ENCODE data around the gene UBE2H. TPM values are rescaled to one million over a fixed set of nuclear protein-coding genes. Genes with fewer than 3 reads are reported as not detected.

UBE2H gene
- total RNA-seq, 1 experiment from 2014 or later = 75.1 TPM

DNA sequence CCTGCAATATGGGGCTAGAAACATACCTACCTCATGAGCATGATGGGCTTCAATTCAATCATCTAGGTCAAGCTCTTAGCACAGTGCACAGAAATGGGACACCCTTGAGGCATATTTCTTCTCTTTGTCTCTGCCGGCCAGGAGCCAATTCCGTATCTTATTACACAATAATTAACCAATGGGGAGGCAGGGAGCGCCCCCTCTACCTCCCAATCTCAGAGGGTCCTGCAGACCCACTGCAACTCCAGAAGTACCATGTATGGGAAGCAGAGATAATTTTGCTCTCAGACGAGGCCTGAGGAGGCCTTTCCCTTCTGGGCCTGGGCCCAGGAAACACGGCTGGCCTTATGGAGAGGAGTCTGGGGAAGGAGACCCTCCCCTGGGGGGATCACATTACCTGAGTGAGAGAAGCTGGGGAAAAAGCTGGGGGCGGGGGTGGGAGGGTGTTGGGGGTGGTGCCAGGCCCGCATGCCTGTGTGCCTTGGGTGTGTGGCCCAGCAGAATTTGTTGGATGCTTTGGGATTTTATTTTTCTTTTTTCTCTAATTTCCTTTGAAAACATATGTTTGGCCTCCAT is 155.5 kb downstream of the UBE2H start:
- no peak overlapping the region for H2BK120ac ChIP-seq (ENCODE audit: low read depth, low read length, poor library complexity, severe bottlenecking)
- H2AK5ac ChIP-seq (ENCODE audit: insufficient read length, low read length) = no peak overlapping the region
- no peak overlapping the region for H4K8ac ChIP-seq (replicated peaks; ENCODE audit: insufficient read length, low read depth, low read length)
- H2BK12ac ChIP-seq (ENCODE audit: insufficient read length, low read depth, low read length) = no peak overlapping the region
- no peak overlapping the region for H3K9ac ChIP-seq (ENCODE audit: extremely low read depth, insufficient read length, low read length)
- no peak overlapping the region for H3T11ph ChIP-seq (ENCODE audit: low read length)
- peaks cover 10% of the 10 kb centered on the region for H3K4me1 ChIP-seq (ENCODE audit: insufficient read depth, low read length)
- no peak overlapping the region for H3K56ac ChIP-seq (ENCODE audit: insufficient read length, low read depth, low read length)
- no peak overlapping the region for H2BK5ac ChIP-seq (ENCODE audit: insufficient read length, low read length)
- H2BK15ac ChIP-seq (ENCODE audit: low read depth, low read length) = no peak overlapping the region
- no peaks in the 10 kb centered on the region for H3K79me1 ChIP-seq (ENCODE audit: insufficient read depth, low read depth, low read length, poor library complexity, severe bottlenecking)
- no peaks in the 10 kb centered on the region for H4K20me1 ChIP-seq (ENCODE audit: control insufficient read depth, insufficient read depth, insufficient read length)
- no peak overlapping the region for H3K27ac ChIP-seq (ENCODE audit: insufficient read length, low read depth, low read length)
- Mint-ChIP-seq H3K9me3 (no peaks in the 10 kb centered on the region), H3K4me3 (no peak overlapping the region; a peak in 1 of 5 replicates), H3K36me3 (ENCODE audit: insufficient read depth in 1 of 3, low read depth in 3 of 3) (no peaks in the 10 kb centered on the region; a peak in 2 of 7 replicates), H3K27me3 (ENCODE audit: low read depth) (peaks cover 24% of the 10 kb centered on the region), H3K27ac (no peak overlapping the region; a peak in 2 of 7 replicates), H3K4me1 (peaks cover 23 to 34% of the 10 kb centered on the region in 2 experiments)
- TF ChIP-seq, protein P1, sequence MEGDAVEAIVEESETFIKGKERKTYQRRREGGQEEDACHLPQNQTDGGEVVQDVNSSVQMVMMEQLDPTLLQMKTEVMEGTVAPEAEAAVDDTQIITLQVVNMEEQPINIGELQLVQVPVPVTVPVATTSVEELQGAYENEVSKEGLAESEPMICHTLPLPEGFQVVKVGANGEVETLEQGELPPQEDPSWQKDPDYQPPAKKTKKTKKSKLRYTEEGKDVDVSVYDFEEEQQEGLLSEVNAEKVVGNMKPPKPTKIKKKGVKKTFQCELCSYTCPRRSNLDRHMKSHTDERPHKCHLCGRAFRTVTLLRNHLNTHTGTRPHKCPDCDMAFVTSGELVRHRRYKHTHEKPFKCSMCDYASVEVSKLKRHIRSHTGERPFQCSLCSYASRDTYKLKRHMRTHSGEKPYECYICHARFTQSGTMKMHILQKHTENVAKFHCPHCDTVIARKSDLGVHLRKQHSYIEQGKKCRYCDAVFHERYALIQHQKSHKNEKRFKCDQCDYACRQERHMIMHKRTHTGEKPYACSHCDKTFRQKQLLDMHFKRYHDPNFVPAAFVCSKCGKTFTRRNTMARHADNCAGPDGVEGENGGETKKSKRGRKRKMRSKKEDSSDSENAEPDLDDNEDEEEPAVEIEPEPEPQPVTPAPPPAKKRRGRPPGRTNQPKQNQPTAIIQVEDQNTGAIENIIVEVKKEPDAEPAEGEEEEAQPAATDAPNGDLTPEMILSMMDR (conservative IDR thresholded peaks at IDR 0.05) = no peak
- no peaks in the 10 kb centered on the region for H3K79me2 ChIP-seq (ENCODE audit: insufficient read depth, low read length)
- no peak overlapping the region for H2BK20ac ChIP-seq (ENCODE audit: low read depth, low read length, poor library complexity, severe bottlenecking)
- no peak overlapping the region for H3K4ac ChIP-seq (ENCODE audit: low read depth, low read length)
- H3K27me3 ChIP-seq (ENCODE audit: insufficient read depth, low read length) = no peaks in the 10 kb centered on the region
- H2AFZ ChIP-seq (ENCODE audit: low read length) = no peak overlapping the region
- H3K9me3 ChIP-seq (ENCODE audit: control insufficient read depth, low read depth, low read length) = no peaks in the 10 kb centered on the region
- no CpG with 5 or more reads among the region's 7 CpGs for WGBS (ENCODE audit: extremely low coverage, insufficient read length, low lambda C conversion rate)
- no peak overlapping the region for H3K4me2 ChIP-seq (ENCODE audit: insufficient read depth, insufficient read length, low read length)
- H3K23me2 ChIP-seq (ENCODE audit: insufficient read length, low read depth, low read length, poor library complexity, severe bottlenecking) = no peaks in the 10 kb centered on the region
- DNase-seq = peak; percentile 53
- H4K91ac ChIP-seq (ENCODE audit: insufficient read length, low read depth, low read length) = no peak overlapping the region
- no peak overlapping the region for H3K14ac ChIP-seq (ENCODE audit: insufficient read depth, low read length)
- no peak overlapping the region for H4K5ac ChIP-seq (ENCODE audit: insufficient read length, low read depth, low read length)
- H3K23ac ChIP-seq (ENCODE audit: insufficient read length, low read depth, low read length) = no peak overlapping the region
- no peak overlapping the region for H3K18ac ChIP-seq (ENCODE audit: insufficient read length, low read depth, low read length)
